Effector CD4-positive, alpha-beta T cell (primary cell): ENCODE measurements around the gene OS9.

Experiments
- DNase-seq: peaks from one replicate; pipeline ENCODE4 v3.0.0-alpha.2; 2020

The OS9 gene

DNA sequence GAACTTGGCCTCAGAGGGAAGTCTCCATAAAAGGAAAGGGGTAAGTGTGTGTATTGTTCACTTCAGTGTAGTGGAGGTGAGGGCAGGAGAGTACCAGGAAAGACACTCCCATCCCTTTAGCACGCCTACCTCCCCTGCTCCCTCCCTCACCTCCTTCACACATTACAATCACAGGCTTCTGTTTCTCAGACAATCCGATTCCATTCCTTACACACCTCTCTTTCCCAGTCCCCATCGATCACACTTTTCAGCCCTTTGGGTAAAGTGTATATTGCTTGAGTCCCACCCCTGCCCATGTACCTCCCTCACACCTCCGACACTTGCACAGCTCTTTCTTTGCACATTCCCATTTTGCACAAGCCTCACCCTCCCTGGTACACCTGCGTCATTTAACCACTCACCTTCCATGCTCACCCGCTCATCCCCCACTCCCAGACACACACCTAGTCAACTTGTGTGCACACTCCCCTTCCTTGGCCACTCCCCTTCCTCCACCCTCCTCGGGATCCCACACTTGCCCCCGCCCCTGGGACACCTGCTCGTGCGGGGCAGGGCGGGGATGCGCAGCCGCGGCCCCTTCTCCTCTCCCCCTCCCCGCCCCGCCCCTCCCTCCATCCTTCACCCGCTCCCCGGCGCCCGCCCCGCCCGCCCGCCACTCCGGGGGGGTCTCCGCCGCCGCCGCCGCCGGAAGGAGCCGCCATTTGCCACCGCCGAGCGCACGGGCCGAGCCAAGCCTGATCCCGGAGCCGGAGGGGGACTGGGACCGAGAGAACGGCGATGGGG, 60.7 kb downstream of the OS9 start, which contains the start of gene MARCHF9:
TSS of gene MARCHF9 (plus strand) at position 693 of the 783 bp plus-strand sequence. CDS start 426 bp downstream, outside the sequence.
- DNase-seq, result peak; percentile 80

DNA sequence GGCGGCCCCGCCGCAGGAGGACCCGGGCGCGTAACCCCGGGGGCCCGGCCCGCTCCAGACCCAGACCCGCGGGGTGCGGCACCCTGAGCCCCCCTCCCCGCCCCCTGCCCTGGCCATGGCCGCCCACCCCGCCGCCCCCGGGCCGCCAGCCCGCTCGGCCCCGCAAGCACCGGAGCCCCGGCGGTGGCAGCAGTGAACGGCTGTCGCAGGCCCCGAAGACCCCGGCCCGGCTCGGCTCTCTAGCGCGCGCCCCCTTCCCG, 61.2 kb downstream of the OS9 start:
- DNase-seq, result no peak

DNA sequence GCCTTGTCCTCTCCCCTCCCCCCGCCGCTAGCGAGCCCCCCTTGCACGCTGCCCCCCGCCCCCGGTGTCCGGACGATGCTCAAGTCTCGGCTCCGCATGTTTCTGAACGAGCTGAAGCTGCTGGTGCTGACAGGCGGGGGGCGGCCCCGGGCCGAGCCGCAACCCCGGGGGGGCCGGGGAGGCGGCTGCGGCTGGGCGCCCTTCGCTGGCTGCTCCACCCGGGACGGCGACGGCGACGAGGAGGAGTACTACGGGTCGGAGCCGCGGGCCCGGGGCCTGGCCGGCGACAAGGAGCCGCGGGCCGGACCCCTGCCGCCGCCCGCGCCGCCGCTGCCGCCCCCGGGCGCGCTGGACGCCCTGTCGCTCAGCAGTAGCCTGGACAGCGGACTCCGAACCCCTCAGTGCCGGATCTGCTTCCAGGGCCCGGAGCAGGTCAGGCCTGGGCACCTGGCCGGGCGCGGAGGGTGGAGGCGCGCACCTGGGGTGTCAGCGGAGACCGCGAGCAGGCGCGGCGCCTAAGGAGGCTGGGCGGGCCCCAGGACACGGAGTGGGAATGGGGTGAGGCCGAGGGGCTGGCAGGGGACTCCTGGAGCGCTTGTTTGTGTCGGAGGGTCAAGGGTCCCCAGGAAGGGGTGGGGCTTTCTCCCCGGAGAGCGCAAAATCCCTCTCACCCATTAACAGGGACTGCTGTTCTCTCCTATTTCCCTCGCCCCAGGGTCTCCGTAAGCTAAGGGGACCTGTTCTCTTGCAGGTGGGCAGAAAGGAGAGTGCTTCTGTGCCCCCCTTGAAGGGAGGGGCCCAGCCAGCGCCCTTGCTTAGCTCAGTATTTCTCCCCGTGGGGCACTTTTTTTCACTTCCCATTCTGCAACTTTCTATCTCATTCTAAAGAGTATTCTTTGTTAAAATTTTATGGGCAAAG, 61.8 kb downstream of the OS9 start:
- peak; percentile 43 for DNase-seq

DNA sequence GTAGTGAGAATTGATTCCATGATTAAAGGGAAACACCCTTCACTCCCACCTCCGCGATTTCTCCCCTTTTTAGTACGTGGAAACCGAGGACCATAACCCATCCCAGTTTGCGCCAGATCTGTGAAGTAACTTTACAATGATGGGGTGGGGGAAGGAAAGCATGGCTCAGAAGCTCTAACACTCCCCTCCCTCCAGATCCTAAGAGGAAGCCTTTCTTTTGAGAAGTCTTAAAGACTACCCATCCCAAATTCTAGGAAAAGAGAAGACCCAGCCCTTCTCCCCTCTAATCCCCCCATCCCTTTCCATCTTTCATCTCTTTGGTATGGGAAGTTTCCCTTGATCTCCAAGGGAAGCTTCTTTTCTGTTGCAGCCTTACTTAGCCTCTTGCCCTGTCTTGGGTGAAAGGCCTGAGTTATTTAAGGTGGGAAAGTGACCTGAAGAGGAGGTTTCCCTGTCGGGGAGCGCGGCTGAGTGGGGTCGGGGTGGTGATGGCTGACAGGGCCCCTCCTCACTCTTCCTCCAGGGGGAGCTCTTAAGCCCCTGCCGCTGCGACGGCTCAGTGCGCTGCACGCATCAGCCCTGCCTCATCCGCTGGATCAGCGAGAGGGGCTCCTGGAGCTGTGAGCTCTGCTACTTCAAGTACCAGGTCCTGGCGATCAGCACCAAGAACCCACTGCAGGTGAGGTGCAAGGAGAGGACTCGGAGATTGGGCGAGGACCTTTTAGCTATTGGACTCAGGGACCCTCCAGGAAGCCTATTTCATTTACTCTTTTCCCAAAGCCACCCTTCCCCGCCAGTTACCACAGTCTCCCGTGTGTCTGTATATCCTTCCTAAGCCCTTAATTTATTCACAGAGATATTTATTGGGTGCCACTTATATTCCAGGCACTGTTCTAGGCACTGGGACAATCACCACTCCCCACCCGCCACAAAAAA, 62.7 kb downstream of the OS9 start:
- peak; percentile 61 for DNase-seq

DNA sequence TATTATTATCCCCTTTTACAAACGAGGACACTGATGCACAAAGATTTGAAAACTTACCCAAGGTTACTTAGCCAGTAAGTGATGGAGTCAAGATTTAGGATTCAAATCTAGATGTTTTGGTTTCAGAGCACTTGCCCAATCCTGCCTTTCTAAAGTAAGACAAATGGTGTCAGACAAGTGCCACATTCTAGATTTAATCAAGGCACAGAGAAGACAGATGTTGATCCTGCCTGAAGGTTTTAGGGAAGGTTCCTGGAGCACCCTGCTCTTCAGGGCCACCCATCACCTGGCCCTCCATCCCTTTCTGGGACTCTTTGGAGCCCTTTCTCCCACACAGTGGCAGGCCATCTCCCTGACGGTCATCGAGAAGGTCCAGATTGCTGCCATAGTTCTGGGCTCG, 63.8 kb downstream of the OS9 start:
- no peak for DNase-seq

DNA sequence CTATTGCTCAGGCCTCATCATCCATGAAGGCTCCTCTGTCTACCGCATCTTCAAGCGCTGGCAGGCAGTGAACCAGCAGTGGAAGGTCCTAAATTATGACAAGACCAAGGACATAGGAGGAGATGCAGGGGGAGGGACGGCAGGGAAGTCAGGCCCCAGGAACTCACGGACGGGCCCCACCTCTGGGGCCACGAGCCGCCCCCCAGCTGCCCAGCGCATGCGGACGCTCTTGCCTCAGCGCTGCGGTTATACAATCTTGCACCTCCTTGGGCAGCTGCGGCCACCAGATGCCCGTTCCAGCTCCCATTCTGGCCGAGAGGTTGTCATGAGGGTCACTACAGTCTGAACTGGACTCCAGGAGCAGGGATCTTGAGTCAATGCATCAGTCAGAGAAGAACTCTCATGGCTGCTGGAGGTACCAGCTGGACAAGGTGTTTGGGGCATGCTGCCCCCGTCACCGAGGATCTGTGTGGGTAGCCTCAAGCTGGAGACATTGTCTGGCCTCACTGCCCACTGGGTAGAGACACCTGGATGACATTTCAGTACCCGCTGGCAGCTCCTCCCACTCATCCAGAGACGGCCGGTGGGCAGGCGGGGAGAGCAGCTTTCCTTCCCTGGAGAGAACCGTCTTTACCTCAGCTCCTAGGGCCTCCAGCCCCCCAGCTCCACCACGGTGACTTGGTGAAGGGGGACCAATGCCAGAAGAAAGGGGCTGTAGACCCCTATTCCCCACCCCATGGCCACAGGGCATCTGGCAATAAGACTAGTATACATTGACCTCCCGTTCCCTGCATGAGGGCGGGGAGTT, 64.8 kb downstream of the OS9 start:
- no peak for DNase-seq

DNA sequence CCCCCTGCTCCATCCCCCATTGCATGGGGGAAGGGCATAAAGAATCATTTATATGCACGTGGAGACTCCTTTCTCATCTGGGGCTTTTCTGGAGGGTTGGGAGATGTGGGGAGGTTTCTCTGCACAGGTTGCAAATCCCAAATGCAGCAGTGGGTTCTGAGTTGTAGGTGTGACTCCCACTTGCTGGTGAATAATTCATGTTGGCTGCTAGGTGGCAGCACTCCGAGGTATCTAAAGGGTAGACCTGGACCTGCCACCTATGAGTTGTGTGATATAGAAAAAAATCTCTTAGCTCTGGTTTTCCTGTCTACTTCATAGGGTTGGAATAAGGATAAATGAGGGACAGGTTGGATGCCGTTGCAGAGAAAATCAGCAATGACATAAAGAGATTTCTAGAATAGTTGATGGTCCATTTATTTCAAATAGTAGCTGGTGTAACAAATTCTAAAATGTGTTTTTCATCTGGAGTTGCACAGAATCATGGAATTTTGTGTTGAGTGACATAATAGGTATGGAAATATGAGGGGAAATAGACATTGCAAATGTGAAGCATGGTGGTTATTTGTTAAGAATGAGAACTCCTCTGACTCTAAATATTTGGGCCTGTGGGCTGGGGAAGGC, 65.5 kb downstream of the OS9 start:
- no peak for DNase-seq

DNA sequence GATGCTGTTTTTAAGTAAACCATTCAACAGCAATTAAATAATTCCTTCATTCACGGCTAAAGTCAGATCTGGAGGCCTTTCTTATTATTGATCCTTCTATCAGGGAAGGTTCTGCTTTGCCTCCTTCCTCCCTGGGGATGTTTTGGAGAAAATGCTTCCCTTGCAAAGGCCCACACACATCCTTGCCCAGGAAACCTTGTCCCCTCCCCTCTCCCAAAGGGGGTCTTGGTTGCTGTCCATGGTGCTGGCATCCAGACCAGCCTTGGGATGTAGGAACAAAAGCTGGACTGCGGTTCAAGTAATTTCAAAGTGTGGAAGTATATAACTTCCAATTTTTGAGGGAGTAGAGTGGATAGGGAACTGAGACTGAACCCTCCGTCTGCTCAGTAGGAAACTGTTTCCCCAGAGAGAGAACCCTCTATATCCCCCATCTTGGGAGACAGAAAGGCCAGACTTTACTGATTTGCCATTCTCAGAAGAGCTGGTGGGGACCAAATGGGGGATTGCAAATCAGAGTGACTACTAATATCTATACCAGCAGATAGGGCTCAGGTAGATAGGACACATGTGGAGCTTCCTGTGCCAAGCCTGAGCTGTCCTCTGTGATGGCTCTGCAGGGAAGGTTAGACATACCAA, 66.5 kb downstream of the OS9 start:
- DNase-seq, result no peak

DNA sequence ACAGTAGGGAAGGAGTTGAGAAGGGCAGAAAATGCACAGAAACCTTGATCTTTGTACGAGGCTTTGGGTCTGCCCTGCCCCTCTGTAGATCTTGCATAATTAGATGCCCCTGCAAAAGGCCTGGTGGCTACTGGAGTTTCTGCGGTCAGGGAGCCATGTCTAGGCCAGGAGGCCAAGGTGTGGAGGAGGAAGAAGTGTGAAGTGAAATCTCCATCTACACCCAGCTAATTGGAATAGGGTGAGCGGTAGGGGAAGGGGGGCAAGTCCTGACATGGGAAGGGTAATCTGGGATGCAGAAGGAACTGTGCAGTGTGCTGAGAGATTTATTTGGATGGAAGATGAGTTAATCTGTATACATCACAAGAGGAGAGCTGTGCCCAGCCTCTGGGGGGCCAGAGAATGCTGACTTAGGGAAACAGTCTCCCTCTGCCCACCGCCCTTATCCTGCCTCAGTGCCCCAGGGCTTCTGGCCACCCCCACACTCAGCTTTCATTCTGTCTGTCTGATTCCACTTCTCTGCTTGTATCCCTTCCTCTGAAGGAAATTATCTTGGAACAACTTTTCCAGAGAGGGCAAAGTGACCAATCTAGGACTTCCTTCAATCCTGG, 67.6 kb downstream of the OS9 start:
- no peak for DNase-seq

DNA sequence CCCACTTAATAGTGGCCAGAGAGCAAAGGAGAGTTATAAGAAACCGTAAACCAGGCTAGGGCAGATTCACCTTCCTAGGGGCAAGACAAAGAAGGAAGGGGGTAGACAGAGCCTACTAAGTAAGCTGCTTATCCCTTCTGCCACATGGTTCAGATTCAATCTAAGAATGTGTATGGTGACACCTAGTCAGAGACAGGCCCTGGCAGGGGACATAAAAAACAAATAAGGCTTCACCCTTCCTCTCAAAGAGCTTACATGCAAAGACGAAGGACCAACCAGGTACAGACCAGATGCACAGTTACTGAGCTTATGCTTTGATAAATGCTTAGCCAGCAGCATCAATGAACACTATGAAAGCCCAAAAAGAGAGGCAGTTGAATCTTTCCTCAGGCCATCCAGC, 68.5 kb downstream of the OS9 start:
- no peak for DNase-seq

DNA sequence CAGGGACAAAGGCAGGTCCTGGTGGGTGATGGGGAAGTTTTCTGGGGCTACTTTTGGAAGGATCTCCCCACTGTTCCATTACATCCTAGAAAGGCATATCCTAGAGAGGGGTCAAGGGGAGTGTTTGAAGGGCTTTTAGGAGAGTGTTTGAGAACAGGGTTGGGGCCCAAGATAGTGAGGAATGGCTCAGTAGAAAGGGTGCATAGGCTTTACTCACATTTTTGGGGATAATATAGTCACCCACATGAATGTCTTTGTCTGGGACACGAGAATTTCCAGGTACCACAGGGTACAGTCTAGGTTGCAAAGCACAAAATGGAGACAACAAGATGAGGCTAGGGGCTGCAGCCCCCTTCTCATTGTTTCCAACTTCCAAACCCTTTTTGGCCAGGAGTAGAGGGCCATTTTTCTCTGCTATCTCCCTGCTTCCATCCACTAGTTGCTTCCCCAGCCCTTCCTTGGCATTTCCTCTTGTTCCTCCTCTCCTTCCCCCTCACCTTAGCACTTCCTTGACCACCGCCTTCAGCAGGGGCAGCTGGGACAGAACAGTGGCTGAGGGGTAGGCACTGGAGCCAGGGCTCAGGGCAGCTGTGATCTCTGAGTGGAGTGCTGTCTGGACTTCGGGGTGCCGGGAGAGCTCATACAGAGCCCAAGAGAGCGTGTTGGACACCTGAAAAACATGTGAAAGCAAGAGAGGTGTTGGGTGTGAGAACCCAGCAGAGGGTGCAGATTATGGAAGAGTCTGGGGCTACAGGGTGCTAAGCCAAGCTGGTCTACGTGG, 70.1 kb downstream of the OS9 start:
- DNase-seq, result no peak

DNA sequence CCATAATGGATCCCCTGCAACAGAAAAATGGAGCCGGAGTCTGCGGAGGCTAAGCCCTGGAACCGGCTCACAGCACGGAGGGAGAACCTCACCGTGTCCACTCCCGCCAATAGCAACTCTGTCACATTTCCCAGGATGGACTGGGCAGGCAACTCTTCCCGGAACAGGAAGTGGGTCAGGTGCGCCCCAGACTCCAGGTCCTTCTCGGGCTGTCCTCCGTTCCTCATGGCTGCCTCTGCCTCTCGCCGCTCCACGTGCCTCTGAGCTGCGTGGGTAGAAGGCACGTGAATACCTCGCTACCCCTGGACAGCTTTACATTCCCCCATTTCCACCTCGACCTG, 70.7 kb downstream of the OS9 start:
- no peak for DNase-seq

DNA sequence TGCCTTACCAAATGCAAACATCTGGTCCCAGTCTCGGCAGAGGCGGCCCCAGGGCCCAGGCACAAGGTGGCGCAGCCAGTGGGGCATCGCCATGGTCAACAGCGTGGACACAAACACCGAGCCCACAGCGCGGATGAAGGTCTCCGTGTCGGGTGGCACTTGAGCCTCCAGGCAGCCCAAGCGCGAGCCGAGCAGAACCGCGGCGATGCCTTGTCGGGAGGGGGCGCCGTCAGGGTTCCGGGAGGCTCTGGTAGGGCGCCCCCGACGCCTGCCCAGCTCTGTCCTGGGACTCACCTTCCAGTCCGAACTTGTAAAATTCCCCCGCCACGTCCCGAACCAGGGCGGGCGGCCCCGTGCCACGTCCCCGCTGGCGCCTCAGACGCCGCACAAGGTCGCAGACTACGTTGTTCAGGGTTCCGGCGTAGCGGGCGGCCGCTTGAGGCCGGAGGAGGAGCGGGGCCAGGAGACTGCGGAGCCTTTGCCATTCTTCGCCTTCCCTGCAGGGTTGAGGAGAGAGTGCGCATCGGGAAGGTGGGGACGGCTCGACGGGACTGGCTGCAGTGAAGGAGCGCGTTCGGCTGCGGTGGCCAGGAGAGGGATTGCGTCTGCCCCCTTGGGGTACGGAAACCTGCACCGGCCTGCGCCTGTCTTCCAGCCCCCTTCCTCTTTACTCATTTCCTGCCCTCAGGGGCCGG, 71.2 kb downstream of the OS9 start:
- DNase-seq, result peak; percentile 38

DNA sequence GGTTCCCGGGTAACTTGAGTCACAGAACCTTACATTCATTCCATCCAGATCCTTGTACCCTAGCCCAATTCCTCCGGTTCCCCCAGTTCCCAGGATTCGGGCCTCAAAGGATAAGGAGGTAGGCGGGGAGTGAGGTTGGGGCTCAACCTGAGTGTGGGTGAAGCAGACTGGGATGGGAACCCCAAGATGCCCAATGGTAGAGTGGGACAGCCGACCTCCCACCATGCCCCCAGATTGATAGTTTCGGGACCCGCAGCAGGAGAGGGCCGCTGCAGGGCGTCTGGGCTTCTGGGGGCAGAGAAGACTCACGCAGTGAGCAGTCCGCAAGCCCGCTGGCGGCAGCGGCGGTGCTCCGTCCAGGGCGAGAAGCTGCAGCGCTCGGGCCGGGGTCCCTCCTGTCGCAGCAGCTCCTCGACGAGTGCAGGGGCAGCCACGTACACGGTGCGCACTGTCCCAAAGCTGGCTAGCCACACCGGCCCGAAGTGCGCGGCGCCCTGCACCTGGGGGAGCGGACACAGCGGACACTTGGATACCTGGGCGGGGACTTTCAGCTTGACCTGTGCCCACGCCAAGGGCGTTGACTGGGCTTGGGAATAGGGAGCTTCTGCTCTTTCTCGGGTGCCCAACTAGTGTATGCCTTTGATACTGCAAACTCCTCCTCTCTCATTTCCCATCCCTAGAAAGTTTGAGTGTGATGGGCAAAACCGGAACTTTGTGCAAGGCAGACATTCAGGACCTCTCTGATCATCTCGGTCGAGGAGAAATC, 71.9 kb downstream of the OS9 start:
- DNase-seq, result no peak

DNA sequence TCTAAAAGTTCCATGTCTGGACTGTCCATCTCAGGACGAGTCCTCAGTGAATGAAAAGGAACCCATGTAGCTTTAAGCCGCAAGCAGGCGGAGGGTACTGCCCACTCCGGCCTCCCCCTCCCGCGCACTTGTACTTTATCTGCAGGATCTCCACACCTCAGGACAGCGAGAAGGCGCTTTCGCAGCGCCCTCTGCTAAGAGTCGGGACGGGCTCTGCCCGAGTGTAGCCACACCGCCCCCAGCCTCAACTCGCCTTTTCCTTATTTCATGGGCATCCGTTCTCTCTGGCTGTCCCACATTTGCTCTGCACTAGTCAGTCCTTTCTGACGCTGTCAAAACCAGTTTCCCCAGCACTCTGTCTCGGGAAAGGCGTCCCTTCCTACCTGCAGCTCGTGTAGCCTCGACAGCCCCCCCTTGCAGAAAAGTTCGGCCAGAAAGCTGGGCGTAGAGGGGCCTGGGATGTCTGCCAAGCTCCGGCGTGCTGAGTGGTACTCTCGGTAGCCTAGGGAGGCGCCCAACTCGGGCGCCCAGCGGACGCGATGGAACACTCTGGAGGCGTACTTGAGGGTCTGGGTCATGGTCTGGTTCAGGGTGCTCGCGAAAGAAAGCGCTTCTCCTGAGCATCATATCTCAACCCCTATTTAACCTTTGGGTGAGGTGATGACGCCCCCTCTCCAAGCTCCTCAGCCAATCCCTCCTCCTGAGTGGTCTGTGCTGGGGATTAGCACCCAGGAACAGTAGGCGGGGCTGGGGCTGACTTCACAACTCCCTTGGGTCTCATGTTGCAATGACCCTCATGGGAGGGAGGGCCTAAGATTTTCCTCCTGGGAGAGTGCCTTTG, 72.8 kb downstream of the OS9 start, which contains the start of gene CYP27B1:
TSS of gene CYP27B1 (minus strand) at position 615 of the 841 bp plus-strand sequence. CDS start at position 578, 37 bp downstream.
- no peak for DNase-seq

DNA sequence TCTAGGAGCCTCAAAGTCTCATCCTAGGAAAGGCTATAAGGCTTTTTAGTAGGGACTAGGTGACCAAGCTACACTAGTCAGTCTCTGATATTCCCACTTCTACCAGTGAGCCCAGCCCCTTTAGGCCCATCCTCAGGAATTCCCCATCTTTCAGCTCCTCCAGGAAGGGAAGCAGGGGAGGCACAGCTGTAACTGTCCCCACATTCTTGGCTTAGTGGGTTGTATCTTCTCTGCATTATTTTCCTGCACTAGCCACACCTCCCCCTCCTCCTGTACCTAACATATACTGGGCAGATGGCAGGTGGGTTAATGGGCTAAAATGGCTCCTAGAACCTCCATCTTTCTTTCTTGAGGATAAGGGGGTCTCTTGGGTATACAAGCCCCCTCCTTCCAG, 73.4 kb downstream of the OS9 start:
- no peak for DNase-seq

DNA sequence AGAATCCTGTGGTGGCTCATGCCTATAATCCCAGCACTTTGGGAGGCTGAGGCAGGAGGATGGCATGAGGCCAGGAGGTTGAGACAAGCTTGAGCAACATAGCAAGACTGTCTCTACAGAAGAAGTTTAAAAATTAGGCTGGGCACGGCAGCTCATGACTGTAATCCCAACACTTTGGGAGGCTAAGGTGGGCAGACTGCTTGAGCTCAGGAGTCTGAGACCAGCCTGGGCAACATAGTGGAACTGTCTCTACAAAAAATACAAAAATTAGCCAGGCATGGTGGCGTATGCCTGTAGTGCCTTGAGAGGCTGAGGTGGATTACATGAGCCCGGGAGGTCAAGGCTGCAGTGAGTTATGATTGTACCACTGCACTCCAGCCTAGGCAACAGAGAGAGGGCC, 73.9 kb downstream of the OS9 start:
- DNase-seq, result no peak
